ENCODE data around the gene SCEL. TPM values are rescaled to one million over a fixed set of nuclear protein-coding genes. Genes with fewer than 3 reads are reported as not detected.

The SCEL gene
- total RNA-seq, 2 experiments from 2014 or later, result not detected

- Mint-ChIP-seq H3K36me3 (ENCODE audit: low read depth) (no peaks in the 10 kb centered on the region), H3K9me3 (no peaks in the 10 kb centered on the region), H3K4me1 (ENCODE audit: low read depth) (peaks cover 9% of the 10 kb centered on the region), H3K4me3 (no peak overlapping the region), H3K27ac (no peak overlapping the region), H3K27me3 (peaks cover 3% of the 10 kb centered on the region)
- ChIA-PET CTCF (interaction anchor here (0.7 kb wide), 1 partner anchor 8 kb away, joined by 3 read pairs; no protein-coding TSS in a partner anchor), POLR2A (no interaction called here)
- Histone ChIP-seq H3K36me3 (ENCODE audit: insufficient read depth, low read length) (no peaks in the 10 kb centered on the region), H3K9me3 (ENCODE audit: control insufficient read depth in 1 of 2, insufficient read depth in 1 of 2, low read length in 2 of 2) (no peaks in the 10 kb centered on the region), H3K4me1 (ENCODE audit: insufficient read depth, low read length) (no peaks in the 10 kb centered on the region), H3K27me3 (ENCODE audit: control insufficient read depth in 1 of 2, insufficient read depth in 2 of 2, low read length in 2 of 2) (no peaks in the 10 kb centered on the region), H3K4me3 (ENCODE audit: low read length) (no peak overlapping the region), H3K27ac (ENCODE audit: low read depth in 1 of 2, low read length in 2 of 2) (no peak overlapping the region)
- TF ChIP-seq, protein P1, sequence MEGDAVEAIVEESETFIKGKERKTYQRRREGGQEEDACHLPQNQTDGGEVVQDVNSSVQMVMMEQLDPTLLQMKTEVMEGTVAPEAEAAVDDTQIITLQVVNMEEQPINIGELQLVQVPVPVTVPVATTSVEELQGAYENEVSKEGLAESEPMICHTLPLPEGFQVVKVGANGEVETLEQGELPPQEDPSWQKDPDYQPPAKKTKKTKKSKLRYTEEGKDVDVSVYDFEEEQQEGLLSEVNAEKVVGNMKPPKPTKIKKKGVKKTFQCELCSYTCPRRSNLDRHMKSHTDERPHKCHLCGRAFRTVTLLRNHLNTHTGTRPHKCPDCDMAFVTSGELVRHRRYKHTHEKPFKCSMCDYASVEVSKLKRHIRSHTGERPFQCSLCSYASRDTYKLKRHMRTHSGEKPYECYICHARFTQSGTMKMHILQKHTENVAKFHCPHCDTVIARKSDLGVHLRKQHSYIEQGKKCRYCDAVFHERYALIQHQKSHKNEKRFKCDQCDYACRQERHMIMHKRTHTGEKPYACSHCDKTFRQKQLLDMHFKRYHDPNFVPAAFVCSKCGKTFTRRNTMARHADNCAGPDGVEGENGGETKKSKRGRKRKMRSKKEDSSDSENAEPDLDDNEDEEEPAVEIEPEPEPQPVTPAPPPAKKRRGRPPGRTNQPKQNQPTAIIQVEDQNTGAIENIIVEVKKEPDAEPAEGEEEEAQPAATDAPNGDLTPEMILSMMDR (IDR thresholded peaks at IDR 0.05), result no peak
- intact Hi-C loops (cut with DNase I, micrococcal nuclease), result no loop called here
- DNase-seq (no peak), ATAC-seq (ENCODE audit: poor library complexity) (no peak)
Observed at GRCh38 chr13:77507931-77508776, 27.4 kb upstream of the SCEL start.

- Mint-ChIP-seq H3K4me3 (no peak overlapping the region), H3K27ac (no peak overlapping the region), H3K9me3 (no peaks in the 10 kb centered on the region), H3K27me3 (peaks cover 3% of the 10 kb centered on the region), H3K4me1 (ENCODE audit: low read depth) (peaks cover 9% of the 10 kb centered on the region), H3K36me3 (ENCODE audit: low read depth) (no peaks in the 10 kb centered on the region)
- Histone ChIP-seq H3K27me3 (ENCODE audit: control insufficient read depth in 1 of 2, insufficient read depth in 2 of 2, low read length in 2 of 2) (no peaks in the 10 kb centered on the region), H3K27ac (ENCODE audit: low read depth in 1 of 2, low read length in 2 of 2) (no peak overlapping the region), H3K36me3 (ENCODE audit: insufficient read depth, low read length) (no peaks in the 10 kb centered on the region), H3K4me1 (ENCODE audit: insufficient read depth, low read length) (no peaks in the 10 kb centered on the region), H3K4me3 (ENCODE audit: low read length) (no peak overlapping the region), H3K9me3 (ENCODE audit: control insufficient read depth in 1 of 2, insufficient read depth in 1 of 2, low read length in 2 of 2) (no peaks in the 10 kb centered on the region)
- intact Hi-C loops (cut with DNase I, micrococcal nuclease), result no loop called here
- DNase-seq (no peak), ATAC-seq (ENCODE audit: poor library complexity) (no peak)
- TF ChIP-seq, protein P1 (IDR thresholded peaks at IDR 0.05), result no peak
- CTCF ChIA-PET, result interaction anchor here (0.7 kb wide), 1 partner anchor 9 kb away, joined by 3 read pairs; no protein-coding TSS in a partner anchor
- POLR2A ChIA-PET, result no interaction called here
Observed at GRCh38 chr13:77508959-77509620, 26.4 kb upstream of the SCEL start.

DNA sequence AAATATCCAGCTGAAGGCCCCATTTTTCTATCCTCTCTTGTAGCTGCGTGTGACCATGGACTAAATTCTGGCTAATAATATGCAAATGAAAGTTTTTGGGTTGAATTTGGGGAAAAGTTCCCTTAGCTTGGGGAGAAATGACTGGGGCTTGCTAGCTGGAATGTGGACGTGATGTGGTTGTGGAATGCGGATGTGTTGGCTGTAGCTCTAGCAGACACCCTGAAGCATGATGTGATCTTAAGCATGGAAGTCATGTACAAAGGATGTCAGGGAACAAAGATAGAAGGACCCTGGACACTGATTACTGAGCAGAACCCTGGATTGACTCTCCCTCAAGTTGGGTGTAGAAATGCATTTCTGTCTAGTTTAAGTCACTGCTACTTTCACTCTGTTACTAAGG lies 25.4 kb upstream of the SCEL start:
- no peaks in the 10 kb centered on the region for H3K36me3 ChIP-seq (ENCODE audit: insufficient read depth, low read length)
- H3K4me1 Mint-ChIP-seq (ENCODE audit: low read depth), result peaks cover 14% of the 10 kb centered on the region
- TF ChIP-seq, protein P1 (IDR thresholded peaks at IDR 0.05), result no peak
- H3K4me3 Mint-ChIP-seq, result no peak overlapping the region
- no peak for ATAC-seq (ENCODE audit: poor library complexity)
- intact Hi-C loops (cut with DNase I, micrococcal nuclease), result no loop called here
- no peak overlapping the region for H3K27ac Mint-ChIP-seq
- H3K4me1 ChIP-seq (ENCODE audit: insufficient read depth, low read length), result no peaks in the 10 kb centered on the region
- no peaks in the 10 kb centered on the region for H3K9me3 Mint-ChIP-seq
- ChIA-PET CTCF (no interaction called here), POLR2A (no interaction called here)
- H3K9me3 ChIP-seq (ENCODE audit: control insufficient read depth in 1 of 2, insufficient read depth in 1 of 2, low read length in 2 of 2), result no peaks in the 10 kb centered on the region
- DNase-seq, result no peak
- peaks cover 3% of the 10 kb centered on the region for H3K27me3 Mint-ChIP-seq
- H3K27me3 ChIP-seq (ENCODE audit: control insufficient read depth in 1 of 2, insufficient read depth in 2 of 2, low read length in 2 of 2), result no peaks in the 10 kb centered on the region
- no peak overlapping the region for H3K27ac ChIP-seq (ENCODE audit: low read depth in 1 of 2, low read length in 2 of 2)
- H3K4me3 ChIP-seq (ENCODE audit: low read length), result no peak overlapping the region
- H3K36me3 Mint-ChIP-seq (ENCODE audit: low read depth), result no peaks in the 10 kb centered on the region

Data from CD4-positive, alpha-beta T cell (primary cell).